HCEC 1CT (cell line): Measurements from ENCODE around the gene FSTL1.
A peak's percentile ranks its signal among the peaks of the same experiment; 100 is the strongest.

ENCODE experiments used
- DNase-seq: peaks from one replicate; pipeline ENCODE4 v3.0.0-alpha.2; 2017

The FSTL1 gene

GRCh38 chr3:120438665-120439370 lies 12.0 kb downstream of the FSTL1 start:
- DNase-seq: peak; percentile 62

GRCh38 chr3:120438216-120438615 lies 12.6 kb downstream of the FSTL1 start:
- no peak for DNase-seq

GRCh38 chr3:120437559-120437958 lies 13.2 kb downstream of the FSTL1 start:
- no peak for DNase-seq

GRCh38 chr3:120436523-120437050 lies 14.2 kb downstream of the FSTL1 start:
- no peak for DNase-seq

- DNase-seq: peak; percentile 62
Observed at GRCh38 chr3:120435621-120436020, 15.2 kb downstream of the FSTL1 start.

GRCh38 chr3:120433662-120434331 lies 17.0 kb downstream of the FSTL1 start:
- no peak for DNase-seq

GRCh38 chr3:120432150-120432860 lies 18.5 kb downstream of the FSTL1 start:
- no peak for DNase-seq

- DNase-seq: peak; percentile 61
Observed at GRCh38 chr3:120429921-120430361, 20.9 kb downstream of the FSTL1 start.

GRCh38 chr3:120428924-120429323 lies 21.9 kb downstream of the FSTL1 start:
- DNase-seq: no peak

- DNase-seq: no peak
Observed at GRCh38 chr3:120427201-120427600, 23.6 kb downstream of the FSTL1 start.

GRCh38 chr3:120425572-120426250 lies 25.1 kb downstream of the FSTL1 start:
- peak; percentile 90 for DNase-seq

GRCh38 chr3:120424976-120425570 lies 25.7 kb downstream of the FSTL1 start:
- DNase-seq: no peak

GRCh38 chr3:120424506-120424905 lies 26.3 kb downstream of the FSTL1 start:
- DNase-seq: no peak

GRCh38 chr3:120423432-120423831 lies 27.4 kb downstream of the FSTL1 start:
- DNase-seq: no peak

GRCh38 chr3:120421926-120422325 lies 28.9 kb downstream of the FSTL1 start:
- DNase-seq: no peak

GRCh38 chr3:120420928-120421551 lies 29.8 kb downstream of the FSTL1 start:
- peak; percentile 41 for DNase-seq

- no peak for DNase-seq
Observed at GRCh38 chr3:120420360-120420759, 30.4 kb downstream of the FSTL1 start.

- no peak for DNase-seq
Observed at GRCh38 chr3:120419797-120420196, 31.0 kb downstream of the FSTL1 start.

- peak; percentile 50 for DNase-seq
Observed at GRCh38 chr3:120418866-120419490, 31.8 kb downstream of the FSTL1 start.

GRCh38 chr3:120418446-120418845 lies 32.3 kb downstream of the FSTL1 start:
- no peak for DNase-seq

- DNase-seq: peak; percentile 98
Observed at GRCh38 chr3:120417272-120417911, 33.4 kb downstream of the FSTL1 start.
